ENCODE results near the gene CCL4. TPM values are rescaled to one million over a fixed set of nuclear protein-coding genes. Genes with fewer than 3 reads are reported as not detected.

CCL4 gene
- total RNA-seq, 1 donor from 2014 or later = not detected

DNA sequence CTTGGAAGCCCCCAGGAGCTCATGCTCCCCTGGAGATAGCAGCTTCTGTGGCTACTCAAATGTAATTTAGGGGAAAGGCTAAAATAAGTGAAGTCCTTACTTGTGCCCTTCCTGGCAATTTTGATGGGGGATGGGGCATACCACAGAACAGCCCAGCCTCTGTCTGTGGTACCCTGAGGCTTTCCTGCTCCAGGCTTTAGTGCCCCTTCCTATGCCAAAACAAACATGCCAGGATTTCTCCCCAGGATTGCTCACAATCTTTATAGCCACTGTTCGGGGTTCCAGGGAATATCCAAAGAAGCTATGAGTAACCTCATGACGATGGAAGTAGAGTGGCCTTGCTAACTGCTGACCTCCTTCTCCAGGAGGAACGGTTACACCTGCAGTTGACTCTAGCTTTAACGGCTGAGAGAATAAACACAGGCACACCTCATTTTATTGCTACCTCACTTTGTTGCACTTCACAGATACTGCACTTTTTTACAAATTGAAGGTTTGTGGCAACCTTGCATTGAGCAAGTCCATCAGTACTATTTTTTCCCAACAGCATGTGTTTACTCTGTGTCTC, 24.9 kb downstream of the CCL4 start:
- Mint-ChIP-seq H3K4me1 (peaks cover under 1% of the 10 kb centered on the region), H3K4me3 (no peak overlapping the region), H3K27ac (no peak overlapping the region), H3K9me3 (peaks cover 8% of the 10 kb centered on the region), H3K36me3 (no peaks in the 10 kb centered on the region), H3K27me3 (ENCODE audit: low read depth) (peaks cover 34% of the 10 kb centered on the region)
- no peak for DNase-seq (ENCODE audit: low spot score in 2 of 2, unreplicated experiment in 2 of 2)
- TF ChIP-seq, protein P1, sequence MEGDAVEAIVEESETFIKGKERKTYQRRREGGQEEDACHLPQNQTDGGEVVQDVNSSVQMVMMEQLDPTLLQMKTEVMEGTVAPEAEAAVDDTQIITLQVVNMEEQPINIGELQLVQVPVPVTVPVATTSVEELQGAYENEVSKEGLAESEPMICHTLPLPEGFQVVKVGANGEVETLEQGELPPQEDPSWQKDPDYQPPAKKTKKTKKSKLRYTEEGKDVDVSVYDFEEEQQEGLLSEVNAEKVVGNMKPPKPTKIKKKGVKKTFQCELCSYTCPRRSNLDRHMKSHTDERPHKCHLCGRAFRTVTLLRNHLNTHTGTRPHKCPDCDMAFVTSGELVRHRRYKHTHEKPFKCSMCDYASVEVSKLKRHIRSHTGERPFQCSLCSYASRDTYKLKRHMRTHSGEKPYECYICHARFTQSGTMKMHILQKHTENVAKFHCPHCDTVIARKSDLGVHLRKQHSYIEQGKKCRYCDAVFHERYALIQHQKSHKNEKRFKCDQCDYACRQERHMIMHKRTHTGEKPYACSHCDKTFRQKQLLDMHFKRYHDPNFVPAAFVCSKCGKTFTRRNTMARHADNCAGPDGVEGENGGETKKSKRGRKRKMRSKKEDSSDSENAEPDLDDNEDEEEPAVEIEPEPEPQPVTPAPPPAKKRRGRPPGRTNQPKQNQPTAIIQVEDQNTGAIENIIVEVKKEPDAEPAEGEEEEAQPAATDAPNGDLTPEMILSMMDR (IDR thresholded peaks at IDR 0.05; ENCODE audit: unreplicated experiment) = no peak

DNA sequence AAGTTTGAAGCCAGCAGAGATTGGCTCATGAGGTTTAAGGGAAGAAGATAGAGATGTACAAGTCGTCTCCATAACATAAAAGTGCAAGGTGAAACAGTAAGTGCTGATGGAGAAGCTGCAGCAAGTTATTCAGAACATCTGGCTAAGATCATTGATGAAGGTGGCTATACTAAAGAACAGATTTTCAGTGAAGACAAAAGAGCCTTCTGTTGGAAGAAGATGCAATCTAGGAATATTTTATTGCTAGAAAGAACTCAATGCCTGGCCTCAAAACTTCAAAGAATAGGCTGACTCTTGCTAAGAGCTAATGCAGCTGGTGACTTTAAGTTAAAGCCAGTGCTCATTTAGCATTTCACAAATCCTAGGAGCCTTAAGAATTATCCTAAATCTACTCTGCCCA, 26.0 kb downstream of the CCL4 start:
- no peak overlapping the region for H3K27ac Mint-ChIP-seq
- H3K4me1 Mint-ChIP-seq = peaks cover 2% of the 10 kb centered on the region

DNA sequence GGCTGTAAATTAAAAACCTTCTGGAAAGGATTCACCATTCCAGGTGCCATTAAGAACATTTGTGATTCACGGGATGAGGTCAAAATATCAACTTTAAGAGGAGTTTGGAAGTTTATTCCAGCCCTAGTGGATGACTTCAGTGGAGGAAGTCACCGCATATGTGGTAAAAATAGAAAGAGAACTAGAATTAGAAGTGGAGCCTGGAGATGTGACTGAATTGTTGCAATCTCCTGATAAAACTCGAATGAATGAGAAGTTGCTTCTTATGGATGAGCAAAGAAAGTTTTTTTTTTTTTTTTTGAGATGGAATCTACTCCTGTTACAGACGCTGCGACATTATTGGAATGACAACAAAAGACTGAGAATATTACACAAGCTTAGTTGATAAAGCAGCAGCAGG, 26.7 kb downstream of the CCL4 start:
- peaks cover 40% of the 10 kb centered on the region for H3K27me3 Mint-ChIP-seq (ENCODE audit: low read depth)
- DNase-seq (ENCODE audit: low spot score in 2 of 2, unreplicated experiment in 2 of 2) = no peak
- TF ChIP-seq, protein P1 (IDR thresholded peaks at IDR 0.05; ENCODE audit: unreplicated experiment) = no peak
- peaks cover 2% of the 10 kb centered on the region for H3K4me1 Mint-ChIP-seq
- H3K27ac Mint-ChIP-seq = no peak overlapping the region
- no peak overlapping the region for H3K4me3 Mint-ChIP-seq
- H3K9me3 Mint-ChIP-seq = peaks cover 8% of the 10 kb centered on the region
- H3K36me3 Mint-ChIP-seq = no peaks in the 10 kb centered on the region

More for the DNA sequence above, 26.0 kb downstream of the CCL4 start:
- no peak for DNase-seq (ENCODE audit: low spot score in 2 of 2, unreplicated experiment in 2 of 2)
- Mint-ChIP-seq H3K27me3 (ENCODE audit: low read depth) (peaks cover 39% of the 10 kb centered on the region), H3K9me3 (peaks cover 8% of the 10 kb centered on the region), H3K36me3 (no peaks in the 10 kb centered on the region), H3K4me3 (no peak overlapping the region)
- TF ChIP-seq, protein P1 (IDR thresholded peaks at IDR 0.05; ENCODE audit: unreplicated experiment) = no peak

DNA sequence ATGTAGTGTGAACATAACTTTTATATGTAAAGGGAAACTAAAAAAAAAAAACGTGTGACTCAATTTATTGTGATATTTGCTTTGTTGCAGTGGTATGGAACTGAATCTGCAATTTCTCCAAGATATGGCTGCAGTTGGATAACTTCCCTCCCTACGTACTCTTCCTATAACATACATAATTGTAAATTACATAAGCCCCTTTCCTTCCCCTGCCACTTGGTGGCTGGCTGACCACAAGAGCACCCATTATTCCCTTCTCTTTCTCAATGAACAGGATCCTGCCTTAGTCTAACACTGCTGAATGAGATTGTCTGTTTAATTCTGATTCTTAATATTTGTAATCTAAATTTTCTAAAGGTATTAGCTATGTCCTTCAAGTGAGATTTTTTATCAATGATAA, 27.8 kb downstream of the CCL4 start:
- no peaks in the 10 kb centered on the region for H3K36me3 Mint-ChIP-seq
- H3K27me3 Mint-ChIP-seq (ENCODE audit: low read depth) = peaks cover 46% of the 10 kb centered on the region
- H3K27ac Mint-ChIP-seq = no peak overlapping the region
- H3K9me3 Mint-ChIP-seq = no peaks in the 10 kb centered on the region
- no peak overlapping the region for H3K4me3 Mint-ChIP-seq
- peaks cover 2% of the 10 kb centered on the region for H3K4me1 Mint-ChIP-seq
- TF ChIP-seq, protein P1 (IDR thresholded peaks at IDR 0.05; ENCODE audit: unreplicated experiment) = no peak
- DNase-seq (ENCODE audit: low spot score in 2 of 2, unreplicated experiment in 2 of 2) = no peak

DNA sequence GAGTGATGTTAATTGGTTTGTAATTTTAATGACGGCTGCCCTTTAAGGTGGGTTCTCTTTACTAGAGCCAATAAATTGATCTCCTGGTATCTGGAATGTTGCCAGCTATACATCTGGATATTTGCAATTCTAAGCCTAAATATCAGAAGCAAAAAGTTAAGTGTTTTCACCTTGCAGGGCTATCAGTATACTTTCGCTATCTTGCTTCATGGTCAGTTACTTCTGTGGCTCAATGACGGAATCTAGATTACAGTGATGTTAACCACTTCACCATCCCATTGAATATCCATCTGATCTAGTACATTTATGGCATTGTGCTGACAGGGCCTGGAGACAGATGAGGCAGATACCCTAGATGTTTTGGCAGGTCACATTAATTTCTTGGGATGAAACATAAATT, 28.3 kb downstream of the CCL4 start:
- Mint-ChIP-seq H3K27me3 (ENCODE audit: low read depth) (peaks cover 45% of the 10 kb centered on the region), H3K27ac (no peak overlapping the region), H3K4me3 (no peak overlapping the region), H3K4me1 (peaks cover 2% of the 10 kb centered on the region), H3K9me3 (no peaks in the 10 kb centered on the region), H3K36me3 (no peaks in the 10 kb centered on the region)
- no peak for DNase-seq (ENCODE audit: low spot score in 2 of 2, unreplicated experiment in 2 of 2)
- TF ChIP-seq, protein P1 (IDR thresholded peaks at IDR 0.05; ENCODE audit: unreplicated experiment) = no peak

DNA sequence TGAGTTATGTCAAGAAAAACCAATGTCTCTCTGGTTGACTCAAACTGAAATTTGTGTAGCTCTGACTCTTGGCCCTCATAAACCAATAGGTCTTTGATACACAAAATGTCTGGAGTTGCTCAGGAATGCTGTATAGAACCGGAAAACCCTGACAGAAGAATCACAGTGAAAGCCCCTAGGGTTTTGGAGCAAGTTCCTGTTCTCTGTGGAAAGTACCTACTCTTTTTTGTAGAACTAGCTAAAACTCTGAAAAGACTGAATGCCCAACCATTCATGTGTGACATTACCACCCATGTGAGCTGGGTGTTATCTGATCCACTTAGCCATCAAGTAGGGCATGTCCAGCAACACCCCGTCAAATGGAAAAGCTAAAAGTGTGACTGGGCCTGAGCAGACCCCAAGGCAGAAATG, 28.8 kb downstream of the CCL4 start:
- peaks cover 2% of the 10 kb centered on the region for H3K4me1 Mint-ChIP-seq
- TF ChIP-seq, protein P1 (IDR thresholded peaks at IDR 0.05; ENCODE audit: unreplicated experiment) = no peak
- no peak overlapping the region for H3K4me3 Mint-ChIP-seq
- no peak for DNase-seq (ENCODE audit: low spot score in 2 of 2, unreplicated experiment in 2 of 2)
- H3K27ac Mint-ChIP-seq = no peak overlapping the region
- peaks cover 50% of the 10 kb centered on the region for H3K27me3 Mint-ChIP-seq (ENCODE audit: low read depth)
- H3K36me3 Mint-ChIP-seq = no peaks in the 10 kb centered on the region
- no peaks in the 10 kb centered on the region for H3K9me3 Mint-ChIP-seq
